Stimulated activated CD8-positive, alpha-beta memory T cell treated with anti-CD3 and anti-CD28 coated beads, Interleukin-2, amount 100 ng/mL, for 1 hour (primary cell): ENCODE results near the gene MAOB.
A peak's percentile ranks its signal among the peaks of the same experiment; 100 is the strongest.
"Not testable (repeated sequence)": the region's sequence is repeated elsewhere in the genome, so short reads cannot be mapped to it uniquely, and the experiment has no call there.

Source experiments
- DNase-seq, 2 donors: peaks; one replicate each; pipeline ENCODE4 v3.0.0-alpha.2; 2020; ENCODE audit warnings: low read depth in 2 of 2

The MAOB gene

GRCh38 chrX:43756076-43756475 is 126.2 kb downstream of the MAOB start:
- DNase-seq: no peak

GRCh38 chrX:43753637-43754036 is 128.6 kb downstream of the MAOB start:
- DNase-seq: no peak

DNA sequence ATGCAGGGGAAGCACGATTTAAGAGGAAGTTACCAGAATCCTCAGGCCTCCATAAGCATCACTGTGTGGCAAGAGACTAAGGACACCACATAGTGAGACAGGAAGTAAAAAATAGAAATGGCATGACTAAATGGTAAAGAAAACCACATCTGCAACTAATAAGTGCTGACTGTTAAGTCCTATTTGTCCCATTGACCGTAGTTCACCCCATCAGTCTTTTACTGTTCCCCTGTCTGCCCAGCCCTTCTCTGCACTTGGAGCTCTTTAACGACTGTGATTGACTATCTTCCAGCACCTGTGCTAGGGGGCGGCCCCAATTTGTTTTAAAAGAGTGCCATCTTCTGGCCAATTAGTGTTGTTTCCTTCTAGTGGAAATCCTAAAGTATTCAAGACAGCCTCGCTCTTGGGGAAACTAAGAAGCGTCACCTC is 132.0 kb downstream of the MAOB start:
- DNase-seq: peak in 1 of 2 donors; percentile 22

- no peak for DNase-seq
These were observed 134.8 kb downstream of the MAOB start for GRCh38 chrX:43747476-43747875.

DNA sequence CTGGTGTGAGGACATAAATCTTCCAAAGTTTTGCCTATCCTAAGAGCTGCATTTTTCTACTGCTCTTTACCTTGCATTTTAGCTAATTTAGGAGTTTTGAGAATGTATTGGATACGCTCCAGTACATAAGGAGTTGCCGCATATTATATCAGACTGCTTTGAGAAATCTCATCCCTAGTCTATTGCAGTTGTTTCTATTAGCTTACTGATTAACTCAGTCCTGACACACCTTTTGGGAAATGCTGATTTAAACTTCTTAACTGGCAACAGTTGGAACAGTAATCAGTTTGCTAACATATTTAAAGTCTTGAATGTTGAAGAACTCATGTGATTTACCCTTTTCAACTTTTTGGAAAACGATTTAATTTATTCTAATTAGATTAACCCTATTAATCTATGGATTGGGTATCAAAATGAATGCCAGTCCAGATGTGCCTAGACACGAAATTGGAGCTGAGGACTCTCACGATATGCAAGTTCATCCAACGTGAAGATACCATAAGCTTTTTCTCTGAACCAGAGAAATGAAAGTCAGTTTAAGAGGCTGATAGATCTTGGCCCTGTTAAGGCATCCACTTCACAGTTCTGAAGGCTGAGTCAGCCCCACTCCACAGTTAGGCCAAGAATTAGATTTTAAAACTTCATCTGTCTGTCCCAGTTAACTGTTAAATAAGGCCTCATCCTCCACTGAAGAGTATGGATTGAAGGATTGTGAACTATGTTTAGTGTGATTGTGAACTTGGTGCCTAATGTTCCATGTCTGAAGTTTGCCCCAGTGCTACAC is 136.1 kb downstream of the MAOB start:
- no peak for DNase-seq

- DNase-seq: no peak
These were observed 138.0 kb downstream of the MAOB start for GRCh38 chrX:43744284-43744683.

DNA sequence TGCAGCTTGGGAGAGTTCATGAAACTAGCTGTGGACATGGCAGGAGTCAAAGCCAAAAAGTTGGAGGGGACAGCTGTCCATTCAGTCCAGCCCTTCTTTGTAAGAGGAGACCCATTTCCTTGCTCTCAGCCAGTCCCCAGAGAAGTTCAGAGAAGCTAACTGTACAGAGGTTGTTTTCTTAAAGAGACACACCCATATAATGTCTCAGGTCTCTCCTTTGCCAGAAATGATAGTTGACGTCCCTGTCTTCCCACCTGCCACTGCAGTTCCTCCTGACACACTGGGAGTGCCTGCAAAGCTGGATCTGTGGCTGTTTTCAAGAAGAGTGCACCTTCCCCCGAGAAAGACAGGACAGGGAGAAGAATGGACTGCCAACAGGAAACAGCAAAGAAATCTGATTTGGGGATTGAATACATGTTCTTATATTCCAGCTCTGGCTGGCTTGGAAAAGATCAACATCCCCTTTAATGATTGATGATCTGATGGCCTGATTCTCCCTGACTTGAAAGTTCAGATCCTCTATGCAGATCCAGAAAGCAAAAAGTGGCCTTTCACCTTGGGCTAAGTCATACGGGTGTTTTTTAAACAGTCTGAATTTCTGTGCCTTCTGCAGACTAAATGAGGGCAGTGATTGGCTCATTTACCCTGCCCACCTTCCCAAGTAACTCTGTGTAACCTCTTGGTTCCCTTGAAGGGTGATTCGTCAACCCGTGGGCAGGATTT is 139.0 kb downstream of the MAOB start:
- DNase-seq: no peak

GRCh38 chrX:43741843-43742573 is 140.2 kb downstream of the MAOB start:
- no peak for DNase-seq

DNA sequence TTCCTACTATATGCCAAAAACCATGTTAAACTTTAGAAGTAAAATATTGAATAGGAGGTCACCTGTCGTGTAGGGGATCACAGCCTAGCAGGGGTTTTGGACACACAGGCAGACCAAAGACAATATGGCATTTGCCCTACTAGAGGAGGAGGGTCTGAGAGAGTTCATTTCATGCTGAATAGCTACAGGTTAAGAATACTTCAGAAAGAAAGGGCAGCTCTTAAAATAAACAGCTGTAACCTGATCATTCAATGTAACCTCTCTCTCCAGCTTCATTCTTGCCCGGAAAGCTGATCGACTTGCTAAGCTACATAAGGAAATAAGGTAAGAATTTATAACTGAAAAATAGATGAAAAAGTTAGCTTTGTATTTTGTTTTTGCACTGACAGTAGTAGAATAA is 146.3 kb downstream of the MAOB start:
- no peak for DNase-seq

GRCh38 chrX:43735534-43735933 is 146.7 kb downstream of the MAOB start:
- no peak for DNase-seq

DNA sequence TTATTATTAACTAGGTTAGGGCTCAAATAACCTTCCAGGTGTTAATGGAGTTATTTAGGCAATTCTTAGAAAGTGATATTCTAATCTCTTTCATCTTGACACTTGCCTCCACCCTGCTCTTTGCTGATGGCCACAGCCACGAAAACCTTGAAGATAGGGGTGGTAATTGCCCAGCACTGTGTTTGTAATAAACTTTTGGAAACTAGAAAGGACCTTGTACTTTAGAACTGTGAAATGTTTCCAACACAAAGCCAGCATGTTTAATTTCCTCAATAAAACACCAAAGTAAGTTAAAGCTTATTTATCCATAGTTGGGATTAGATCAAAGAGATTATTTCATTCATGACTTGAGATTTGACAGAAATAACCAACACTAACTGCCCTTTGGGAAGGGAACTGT is 147.8 kb downstream of the MAOB start:
- DNase-seq: no peak

DNA sequence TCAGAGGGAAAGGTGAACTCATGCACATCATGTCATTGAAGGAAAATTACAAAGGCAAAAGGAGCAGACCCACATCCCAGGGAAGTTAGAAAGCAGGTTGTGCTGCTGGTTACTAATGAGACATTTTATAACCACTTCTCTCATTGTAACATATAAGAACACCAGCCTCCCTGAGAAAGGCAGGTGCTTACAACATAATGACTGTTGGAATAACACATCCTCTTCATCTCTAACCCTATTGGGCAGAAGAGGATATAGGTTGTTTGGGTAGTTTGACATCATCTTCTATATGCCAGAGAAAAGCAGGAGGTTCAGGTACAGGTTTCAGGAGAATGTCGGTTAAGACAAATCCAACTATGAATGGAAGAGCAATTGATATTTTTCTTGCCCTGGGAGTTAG is 148.6 kb downstream of the MAOB start:
- no peak for DNase-seq

- no peak for DNase-seq
These were observed 151.2 kb downstream of the MAOB start for GRCh38 chrX:43731086-43731485.

- DNase-seq: no peak
These were observed 153.3 kb downstream of the MAOB start for GRCh38 chrX:43728966-43729365.

DNA sequence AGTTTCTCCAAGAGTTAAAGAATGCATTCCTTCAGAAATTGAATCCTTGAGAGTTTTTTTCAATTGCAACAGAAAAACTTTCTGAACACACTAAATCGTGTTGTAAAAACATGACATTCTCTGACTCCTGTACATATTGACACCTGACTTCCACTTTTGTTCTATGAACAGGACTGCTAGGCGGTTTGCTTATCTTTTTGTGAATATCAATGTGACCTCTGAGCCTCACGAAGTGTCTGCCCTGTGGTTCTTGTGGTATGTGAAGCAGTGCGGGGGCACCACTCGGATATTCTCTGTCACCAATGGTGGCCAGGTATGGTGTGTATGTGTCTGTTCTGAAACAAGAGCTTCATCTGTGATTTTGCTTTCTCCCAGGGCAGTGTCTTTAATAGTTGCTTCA is 154.2 kb downstream of the MAOB start:
- no peak for DNase-seq

- not testable (repeated sequence) for DNase-seq
These were observed 155.0 kb downstream of the MAOB start for GRCh38 chrX:43727254-43727653.

GRCh38 chrX:43725227-43725626 is 157.0 kb downstream of the MAOB start:
- DNase-seq: not testable (repeated sequence)

DNA sequence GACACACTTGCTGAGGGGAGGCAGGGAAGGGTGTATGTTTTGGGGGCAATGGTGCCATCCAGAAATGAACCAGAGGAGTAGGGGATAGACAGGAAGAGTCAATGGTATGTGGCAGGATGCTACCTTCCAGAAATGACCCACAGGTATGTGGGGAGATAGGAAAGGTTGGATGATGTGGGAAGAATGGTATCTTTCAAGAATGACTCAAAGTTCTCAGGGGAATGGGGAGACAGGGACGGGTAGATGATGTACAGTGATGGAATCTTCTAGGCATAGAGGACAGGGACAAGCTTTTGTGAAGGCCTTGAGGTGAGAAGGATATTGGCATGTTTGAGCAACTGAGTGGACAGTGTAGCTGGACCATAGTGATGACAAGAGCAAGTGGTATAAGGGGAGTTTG is 161.3 kb downstream of the MAOB start:
- DNase-seq: no peak

DNA sequence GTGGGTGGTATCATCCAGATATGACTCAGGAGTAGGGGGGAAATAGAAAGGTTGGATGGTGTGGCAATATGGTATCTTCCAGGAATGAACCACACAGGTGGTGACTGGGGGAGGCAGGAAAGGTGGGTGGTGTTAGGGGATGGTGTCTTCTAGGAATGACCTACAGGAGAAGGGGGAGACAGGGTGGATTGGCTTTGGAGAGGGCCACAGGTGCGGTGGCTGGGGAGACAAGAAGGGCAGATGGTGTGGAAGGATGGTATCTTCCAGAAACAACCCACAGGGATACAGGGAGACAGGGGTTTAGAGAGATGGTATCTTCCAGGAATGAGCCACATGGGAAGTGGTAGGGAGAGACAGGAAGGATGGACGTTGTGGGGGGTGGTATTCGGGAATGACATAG is 162.2 kb downstream of the MAOB start:
- no peak for DNase-seq

- no peak for DNase-seq
These were observed 163.3 kb downstream of the MAOB start for GRCh38 chrX:43718956-43719355.

- DNase-seq: no peak
These were observed 163.7 kb downstream of the MAOB start for GRCh38 chrX:43718546-43718945.

GRCh38 chrX:43718081-43718480 is 164.2 kb downstream of the MAOB start:
- DNase-seq: no peak

- no peak for DNase-seq
These were observed 165.1 kb downstream of the MAOB start for GRCh38 chrX:43717161-43717560.
